ENCODE results near the gene ATF7. TPM values are rescaled to one million over a fixed set of nuclear protein-coding genes. Genes with fewer than 3 reads are reported as not detected.

The ATF7 gene
- polyA plus RNA-seq, 1 of the 3 experiments (the other 2 are of a cell fraction): 12.8 TPM

GRCh38 chr12:53486736-53487487 is 139.3 kb downstream of the ATF7 start:
- no peak for DNase-seq
- POLR2A ChIA-PET: interaction anchor here (1.1 kb wide), 1 partner anchor 8 kb away, joined by 3 read pairs; no protein-coding TSS in a partner anchor
- peaks cover 39 to 43% of the 10 kb centered on the region in 2 experiments for H3K36me3 ChIP-seq (replicated peaks in 1 of 2; ENCODE audit: control insufficient read depth in 1 of 2, insufficient read depth in 2 of 2, low read length in 1 of 2)

More at GRCh38 chr12:53486736-53487487, 139.3 kb downstream of the ATF7 start:
- peaks cover 40% of the 10 kb centered on the region; the same call in 1 of the 2 replicates for H3K79me2 ChIP-seq (ENCODE audit: insufficient read depth)
- peaks cover 0 to 2% of the 10 kb centered on the region in 2 experiments; a peak in 1 of 4 replicates for H3K4me1 ChIP-seq (ENCODE audit: control insufficient read depth in 1 of 2, insufficient read depth in 2 of 2, low read depth in 1 of 2, low read length in 1 of 2)
- no peak overlapping the region; a peak in 1 of 4 replicates for H3K27ac ChIP-seq (ENCODE audit: low read depth in 2 of 2, low read length in 1 of 2)
- H3K4me3 ChIP-seq (ENCODE audit: low read depth in 2 of 2, low read length in 1 of 2): no peak overlapping the region
- TF ChIP-seq TCF12 (IDR thresholded peaks at IDR 0.05) (no peak), FOSL2 (IDR thresholded peaks at IDR 0.05; ENCODE audit: borderline replicate concordance, low read depth) (no peak), SMC3 (IDR thresholded peaks at IDR 0.05; ENCODE audit: low read depth, low read length) (no peak), NRF1 (IDR thresholded peaks at IDR 0.05; ENCODE audit: low read depth, low read length) (no peak), FOXJ3 (CRISPR knock-in tag; IDR thresholded peaks at IDR 0.05) (no peak), MXI1 (IDR thresholded peaks at IDR 0.05; ENCODE audit: low read depth, low read length) (no peak), GABPA (IDR thresholded peaks at IDR 0.05; ENCODE audit: low read depth) (no peak), MAX (IDR thresholded peaks at IDR 0.05; ENCODE audit: low read depth) (no peak), NFIC (IDR thresholded peaks at IDR 0.05; ENCODE audit: borderline replicate concordance) (no peak), EZH2phosphoT487 (IDR thresholded peaks at IDR 0.05; ENCODE audit: borderline replicate concordance, low read depth) (no peak), ZBTB33 (IDR thresholded peaks at IDR 0.05; ENCODE audit: borderline replicate concordance, low read depth) (no peak), RFX5 (IDR thresholded peaks at IDR 0.05; ENCODE audit: low read length) (no peak), MEF2A (IDR thresholded peaks at IDR 0.05; ENCODE audit: borderline replicate concordance, low read depth) (no peak), YY1 (IDR thresholded peaks at IDR 0.05; ENCODE audit: low read depth) (no peak), ELF1 (IDR thresholded peaks at IDR 0.05) (no peak), FOXM1 (IDR thresholded peaks at IDR 0.05; ENCODE audit: low read depth) (no peak)
- TF ChIP-seq, protein P1, sequence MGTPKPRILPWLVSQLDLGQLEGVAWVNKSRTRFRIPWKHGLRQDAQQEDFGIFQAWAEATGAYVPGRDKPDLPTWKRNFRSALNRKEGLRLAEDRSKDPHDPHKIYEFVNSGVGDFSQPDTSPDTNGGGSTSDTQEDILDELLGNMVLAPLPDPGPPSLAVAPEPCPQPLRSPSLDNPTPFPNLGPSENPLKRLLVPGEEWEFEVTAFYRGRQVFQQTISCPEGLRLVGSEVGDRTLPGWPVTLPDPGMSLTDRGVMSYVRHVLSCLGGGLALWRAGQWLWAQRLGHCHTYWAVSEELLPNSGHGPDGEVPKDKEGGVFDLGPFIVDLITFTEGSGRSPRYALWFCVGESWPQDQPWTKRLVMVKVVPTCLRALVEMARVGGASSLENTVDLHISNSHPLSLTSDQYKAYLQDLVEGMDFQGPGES (IDR thresholded peaks at IDR 0.05; ENCODE audit: low read depth, low read length): no peak
- TF ChIP-seq, protein P2, sequence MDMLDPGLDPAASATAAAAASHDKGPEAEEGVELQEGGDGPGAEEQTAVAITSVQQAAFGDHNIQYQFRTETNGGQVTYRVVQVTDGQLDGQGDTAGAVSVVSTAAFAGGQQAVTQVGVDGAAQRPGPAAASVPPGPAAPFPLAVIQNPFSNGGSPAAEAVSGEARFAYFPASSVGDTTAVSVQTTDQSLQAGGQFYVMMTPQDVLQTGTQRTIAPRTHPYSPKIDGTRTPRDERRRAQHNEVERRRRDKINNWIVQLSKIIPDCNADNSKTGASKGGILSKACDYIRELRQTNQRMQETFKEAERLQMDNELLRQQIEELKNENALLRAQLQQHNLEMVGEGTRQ (IDR thresholded peaks at IDR 0.05; ENCODE audit: borderline replicate concordance, low read depth, low read length): no peak
- TF ChIP-seq, protein P3, sequence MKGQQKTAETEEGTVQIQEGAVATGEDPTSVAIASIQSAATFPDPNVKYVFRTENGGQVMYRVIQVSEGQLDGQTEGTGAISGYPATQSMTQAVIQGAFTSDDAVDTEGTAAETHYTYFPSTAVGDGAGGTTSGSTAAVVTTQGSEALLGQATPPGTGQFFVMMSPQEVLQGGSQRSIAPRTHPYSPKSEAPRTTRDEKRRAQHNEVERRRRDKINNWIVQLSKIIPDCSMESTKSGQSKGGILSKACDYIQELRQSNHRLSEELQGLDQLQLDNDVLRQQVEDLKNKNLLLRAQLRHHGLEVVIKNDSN (IDR thresholded peaks at IDR 0.05; ENCODE audit: borderline replicate concordance, low read depth): no peak
- CTCF ChIA-PET: interaction anchor here (1.2 to 2.9 kb wide), 2 partner anchors 11 to 22 kb away, joined by 3 to 13 read pairs; no protein-coding TSS in a partner anchor
- no peak overlapping the region for H2AFZ ChIP-seq (ENCODE audit: low read depth)
- H4K20me1 ChIP-seq (ENCODE audit: insufficient read depth): peaks cover 20% of the 10 kb centered on the region
- no peaks in the 10 kb centered on the region for H3K9me2 ChIP-seq
- H3K9ac ChIP-seq: no peak overlapping the region
- WGBS (ENCODE audit: low lambda C conversion rate): 93% methylated on average over 10 of the region's 17 CpGs
- no peak overlapping the region for H3K4me2 ChIP-seq
- no peaks in the 10 kb centered on the region for H3K27me3 ChIP-seq (ENCODE audit: insufficient read depth)
- H3K9me3 ChIP-seq: no peaks in the 10 kb centered on the region
- H3F3A ChIP-seq (replicated peaks; ENCODE audit: insufficient read depth): peaks cover 41% of the 10 kb centered on the region

Data from SK-N-SH (cell line).